IMR-90 (cell line): Measurements from ENCODE around the gene UBQLN1. TPM values are rescaled to one million over a fixed set of nuclear protein-coding genes. Genes with fewer than 3 reads are reported as not detected.

Source experiments
- ATAC-seq: fragments of 200-7000 bp; cut with Tn5 transposase; 2 replicates; pipeline ENCODE4 v1.9.1; 2020; ENCODE audit warnings: low read depth, mild to moderate bottlenecking, moderate library complexity
- BruUV-seq: library from RNA; stranded (reverse); fragments of 400-500 nt; replicated peaks from 2 replicates; lab custom pipeline; 2021; lab: Mats Ljungman, UMichigan
- CTCF ChIA-PET: fragments of 300-600 bp; formaldehyde crosslinking; extraction: SDS; loops from one replicate; lab custom pipeline; 2021; ENCODE audit warnings: antibody characterized with exemption; lab: Yijun Ruan, JAX
- POLR2A ChIA-PET: fragments of 300-600 bp; sonication (Branson Sonifier 250); formaldehyde crosslinking; loops from one replicate; lab custom pipeline; 2022; ENCODE audit warnings: antibody characterized with exemption; ENCODE audit not compliant: unreplicated experiment; lab: Charles Lee
- DNase-seq: peaks from one replicate; pipeline ENCODE4 v3.0.0; 2013
- H2AFZ ChIP-seq: replicated peaks from 2 replicates; pipeline ENCODE3; 2013; ENCODE audit warnings: low read length, mild to moderate bottlenecking; ENCODE audit not compliant: poor library complexity
- H2AK5ac ChIP-seq: 2 replicates; pipeline ENCODE4 v1.6.1; 2013; ENCODE audit warnings: low read depth, low read length, inconsistent platforms
- H2AK9ac ChIP-seq: replicated peaks from 2 replicates; pipeline ENCODE3; 2013; ENCODE audit warnings: mild to moderate bottlenecking, low read depth, low read length, moderate library complexity; ENCODE audit not compliant: poor library complexity
- H2BK120ac ChIP-seq: 2 replicates; pipeline ENCODE4 v1.6.1; 2013; ENCODE audit warnings: low read depth, low read length, inconsistent platforms
- H2BK15ac ChIP-seq: 3 replicates; pipeline ENCODE4 v1.6.1; 2013; ENCODE audit warnings: low read depth, low read length, inconsistent platforms
- H2BK20ac ChIP-seq: 2 replicates; pipeline ENCODE4 v1.6.1; 2013; ENCODE audit warnings: low read depth, mild to moderate bottlenecking, inconsistent platforms, low read length, moderate library complexity
- H2BK5ac ChIP-seq: 2 replicates; pipeline ENCODE4 v1.6.1; 2013; ENCODE audit warnings: mild to moderate bottlenecking, low read depth, low read length, inconsistent platforms; ENCODE audit not compliant: poor library complexity, severe bottlenecking
- H3K14ac ChIP-seq: replicated peaks from 2 replicates; pipeline ENCODE4 v1.6.1; 2013; ENCODE audit warnings: low read depth, low read length, inconsistent platforms
- H3K18ac ChIP-seq: 2 replicates; pipeline ENCODE4 v1.6.1; 2013; ENCODE audit warnings: low read depth, low read length, control low read depth
- H3K23ac ChIP-seq: 2 replicates; pipeline ENCODE4 v1.6.1; 2013; ENCODE audit warnings: low read depth, low read length, inconsistent platforms
- H3K27ac ChIP-seq: 2 replicates; pipeline ENCODE4 v1.5.1; 2013; ENCODE audit warnings: mild to moderate bottlenecking, control low read depth, low read length; ENCODE audit not compliant: insufficient read depth
- H3K27me3 ChIP-seq: 2 replicates; pipeline ENCODE4 v1.6.1; 2013; ENCODE audit warnings: low read length; ENCODE audit not compliant: control insufficient read depth, insufficient read depth
- H3K36me3 ChIP-seq: 2 replicates; pipeline ENCODE4 v1.6.1; 2013; ENCODE audit warnings: low read length, mixed read lengths; ENCODE audit not compliant: control insufficient read depth, insufficient read depth
- H3K4ac ChIP-seq: 2 replicates; pipeline ENCODE4 v1.6.1; 2013; ENCODE audit warnings: low read depth, low read length, inconsistent platforms
- H3K4me1 ChIP-seq: 2 replicates; pipeline ENCODE4 v1.6.1; 2013; ENCODE audit warnings: low read length, mixed read lengths; ENCODE audit not compliant: control insufficient read depth, insufficient read depth
- H3K4me2 ChIP-seq: 2 replicates; pipeline ENCODE4 v1.6.1; 2013; ENCODE audit warnings: low read depth, mild to moderate bottlenecking, control low read depth, low read length, moderate library complexity
- H3K4me3 ChIP-seq: 2 replicates; pipeline ENCODE4 v1.5.1; 2013; ENCODE audit warnings: low read depth, mild to moderate bottlenecking, control low read depth, low read length, moderate library complexity; ENCODE audit not compliant: insufficient read depth
- H3K56ac ChIP-seq: 2 replicates; pipeline ENCODE4 v1.6.1; 2013; ENCODE audit warnings: low read length, inconsistent platforms; ENCODE audit not compliant: insufficient read depth; ENCODE audit errors: extremely low read depth
- H3K79me1 ChIP-seq, 2 experiments: 2 replicates each; pipeline ENCODE4 v1.6.1; 2013; ENCODE audit warnings: low read length in 2 of 2, inconsistent platforms in 1 of 2, low read depth in 1 of 2
- H3K9ac ChIP-seq: 2 replicates; pipeline ENCODE4 v1.6.1; 2013; ENCODE audit warnings: low read depth, low read length, control low read depth
- H3K9me1 ChIP-seq: 2 replicates; pipeline ENCODE4 v1.6.1; 2013; ENCODE audit warnings: low read length, inconsistent platforms; ENCODE audit not compliant: insufficient read depth
- H3K9me3 ChIP-seq: 2 replicates; pipeline ENCODE4 v1.6.1; 2013; ENCODE audit warnings: low read length; ENCODE audit not compliant: control insufficient read depth, insufficient read depth
- H4K20me1 ChIP-seq: 2 replicates; pipeline ENCODE4 v1.6.1; 2013; ENCODE audit warnings: low read length, inconsistent platforms; ENCODE audit not compliant: insufficient read depth
- H4K5ac ChIP-seq: 2 replicates; pipeline ENCODE4 v1.6.1; 2013; ENCODE audit warnings: mild to moderate bottlenecking, low read depth, low read length, control low read depth
- H4K8ac ChIP-seq, 2 experiments: 2 replicates each; pipeline ENCODE4 v1.6.1; 2013; ENCODE audit warnings: low read depth in 2 of 2, low read length in 2 of 2, control low read depth in 1 of 2, inconsistent platforms in 1 of 2
- H4K91ac ChIP-seq: 2 replicates; pipeline ENCODE4 v1.6.1; 2013; ENCODE audit warnings: low read depth, low read length, inconsistent platforms; ENCODE audit not compliant: insufficient read depth
- BHLHE40 ChIP-seq: fragments of 150-350 bp; IDR thresholded peaks from 2 replicates; pipeline ENCODE4 v1.6.1; 2016; ENCODE audit warnings: mild to moderate bottlenecking, low read depth, low read length
- CEBPB ChIP-seq: IDR thresholded peaks from 2 replicates; pipeline ENCODE4 v1.6.1; 2012; ENCODE audit warnings: low read depth, low read length, improper control_type of control experiment
- CHD1 ChIP-seq: IDR thresholded peaks from 2 replicates; pipeline ENCODE4 v1.6.1; 2012; ENCODE audit warnings: low read depth, low read length, improper control_type of control experiment
- FOS ChIP-seq: fragments of 150-350 bp; IDR thresholded peaks from 2 replicates; pipeline ENCODE4 v1.6.1; 2016; ENCODE audit warnings: low read depth, low read length
- MAFK ChIP-seq: IDR thresholded peaks from 2 replicates; pipeline ENCODE4 v1.6.1; 2012; ENCODE audit warnings: low read depth, low read length, improper control_type of control experiment
- MAZ ChIP-seq: IDR thresholded peaks from 2 replicates; pipeline ENCODE4 v1.6.1; 2012; ENCODE audit warnings: low read depth, mild to moderate bottlenecking, low read length, improper control_type of control experiment, moderate library complexity, borderline replicate concordance
- MXI1 ChIP-seq: IDR thresholded peaks from 2 replicates; pipeline ENCODE4 v1.6.1; 2012; ENCODE audit warnings: low read depth, mild to moderate bottlenecking, low read length, moderate library complexity, borderline replicate concordance
- NFE2L2 ChIP-seq: fragments of 150-350 bp; IDR thresholded peaks from 2 replicates; pipeline ENCODE4 v1.6.1; 2016; ENCODE audit warnings: low read depth, mild to moderate bottlenecking, low read length
- POLR2A ChIP-seq: IDR thresholded peaks from 2 replicates; pipeline ENCODE4 v1.6.1; 2012; ENCODE audit warnings: mild to moderate bottlenecking, low read depth, low read length
- RAD21 ChIP-seq: IDR thresholded peaks from 2 replicates; pipeline ENCODE4 v1.6.1; 2012; ENCODE audit warnings: low read length, improper control_type of control experiment
- RCOR1 ChIP-seq: IDR thresholded peaks from 2 replicates; pipeline ENCODE4 v1.6.1; 2012; ENCODE audit warnings: mild to moderate bottlenecking, low read length, improper control_type of control experiment; ENCODE audit not compliant: insufficient replicate concordance
- RFX5 ChIP-seq: IDR thresholded peaks from 2 replicates; pipeline ENCODE4 v1.8.0; 2012; ENCODE audit warnings: low read depth, mild to moderate bottlenecking, low read length, moderate library complexity
- SMC3 ChIP-seq: fragments of 150-350 bp; IDR thresholded peaks from 2 replicates; pipeline ENCODE4 v1.6.1; 2016; ENCODE audit warnings: low read depth, mild to moderate bottlenecking, antibody characterized with exemption, low read length, moderate library complexity
- WGBS, 2 experiments: methylation state at CpG; one replicate each; pipeline versions ENCODE4 v1.1.5 to v1.1.7; 2013; ENCODE audit warnings: missing lambda C conversion rate in 2 of 2; ENCODE audit not compliant: insufficient read length in 1 of 2; ENCODE audit errors: extremely low coverage in 2 of 2; 5-methylcytosine and 5-hydroxymethylcytosine counted together
- dilution Hi-C: fragments of 300-500 bp; cut with HindIII; formaldehyde crosslinking; loops from one replicate; pipeline ENCODE4 v1.14.3; 2018; ENCODE audit warnings: low sequenced_read_pairs; ENCODE audit not compliant: unreplicated experiment
- in situ Hi-C: fragments of 300-500 bp; cut with MboI; formaldehyde crosslinking; loops from 3 replicates; pipeline ENCODE4 v1.14.3; 2019; ENCODE audit warnings: low sequenced_read_pairs, inconsistent platforms, mixed read lengths
- intact Hi-C: fragments of 100-400 bp; cut with micrococcal nuclease; formaldehyde crosslinking; loops from 2 replicates; pipeline ENCODE4 v1.10.0; 2022
- polyA plus RNA-seq, 3 experiments: library from polyadenylated mRNA; depleted of rRNA; stranded (reverse); fragments of >200 nt; gene quantifications; 2 replicates each; pipeline ENCODE4 v1.2.3, GENCODE V29; 2012; ENCODE audit warnings: low replicate concordance in 1 of 3
- total RNA-seq: library from RNA; depleted of rRNA; stranded (reverse); fragments of >200 nt; gene quantifications from 2 replicates; pipeline ENCODE4 v1.2.3, GENCODE V29; 2012
- TF ChIP-seq, protein P1 (sequence below): fragments of 150-350 bp; IDR thresholded peaks from 2 replicates; pipeline ENCODE4 v1.6.1; 2016; ENCODE audit warnings: low read depth, mild to moderate bottlenecking, low read length, moderate library complexity, borderline replicate concordance
- TF ChIP-seq, protein P2 (sequence below): fragments of 150-350 bp; IDR thresholded peaks from 2 replicates; pipeline ENCODE4 v1.6.1; 2017; ENCODE audit warnings: mild to moderate bottlenecking, antibody characterized with exemption, low read length, low read depth
- TF ChIP-seq, protein P3 (sequence below): conservative IDR thresholded peaks from 2 replicates; pipeline ENCODE4 v1.5.1; 2012; ENCODE audit warnings: mild to moderate bottlenecking, low read depth, low read length, improper control_type of control experiment

UBQLN1 gene
- total and polyA plus RNA-seq, 2 of the 4 experiments (the other 2 are of a cell fraction): 74.3 to 164 TPM

DNA sequence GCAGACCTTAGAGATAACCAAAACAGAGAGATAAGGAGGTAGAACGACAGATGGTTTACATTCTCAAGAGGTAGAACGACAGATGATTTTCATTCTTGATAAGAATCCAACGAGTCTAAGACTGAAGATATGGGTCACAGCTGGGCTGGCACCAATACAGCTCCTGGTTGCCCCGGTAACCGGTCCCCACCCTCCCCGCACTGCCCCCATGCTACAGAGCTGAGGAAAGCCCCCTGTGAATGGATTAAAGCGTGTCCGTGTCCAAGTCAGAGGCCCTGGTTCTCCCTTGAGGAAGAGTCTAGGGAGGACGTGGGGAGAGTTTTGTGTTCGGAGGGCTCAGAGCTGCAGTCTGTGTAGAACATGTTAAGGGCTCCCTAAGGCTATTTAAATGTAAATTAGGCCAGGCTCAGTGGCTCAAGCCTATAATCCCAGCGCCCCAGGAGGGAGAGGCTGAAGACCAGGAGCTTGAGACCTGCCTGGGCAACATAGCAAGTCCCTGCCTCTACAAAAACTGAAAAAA lies 76.8 kb downstream of the UBQLN1 start:
- Histone ChIP-seq H2BK120ac (no peak overlapping the region), H3K14ac (no peak overlapping the region), H3K9ac (no peak overlapping the region), H4K5ac (no peak overlapping the region), H3K4ac (no peak overlapping the region), H3K4me1 (peaks cover 4% of the 10 kb centered on the region; the same call in 1 of the 2 replicates), H2AK9ac (no peak overlapping the region), H4K20me1 (no peaks in the 10 kb centered on the region), H2BK15ac (no peak overlapping the region), H2BK5ac (no peak overlapping the region), H3K9me3 (no peaks in the 10 kb centered on the region), H3K4me3 (no peak overlapping the region), H4K8ac (no peak overlapping the region; a peak in 1 of 4 replicates), H3K27ac (no peak overlapping the region), H3K9me1 (peaks cover 3% of the 10 kb centered on the region), H2AK5ac (no peak overlapping the region), H3K56ac (no peak overlapping the region), H3K27me3 (no peaks in the 10 kb centered on the region), H3K18ac (no peak overlapping the region), H4K91ac (no peak overlapping the region), H3K23ac (no peak overlapping the region), H3K36me3 (peaks cover 12% of the 10 kb centered on the region; the same call in 1 of the 2 replicates), H2AFZ (no peak overlapping the region), H2BK20ac (no peak overlapping the region), H3K79me1 (no peaks in the 10 kb centered on the region), H3K4me2 (no peak overlapping the region; the same call in 1 of the 2 replicates)
- peak; percentile 42 for DNase-seq
- BruUV-seq: no TSS peak
- dilution Hi-C loops: no loop called here
- ChIA-PET CTCF (interaction anchor here (0.8 to 1.6 kb wide), 3 partner anchors 10 to 19 kb away, joined by 3 to 4 read pairs (median 4); no protein-coding TSS in a partner anchor), POLR2A (no interaction called here)
- in situ Hi-C loops: no loop called here
- 0% methylated on average over 1 of the region's 11 CpGs; no CpG with 5 or more reads in 1 of the 2 experiments for WGBS, 2 experiments
- peak; percentile 67 for ATAC-seq
- intact Hi-C loops: no loop called here
- no peak for TF ChIP-seq MAZ
- no peak for TF ChIP-seq RFX5
- TF ChIP-seq MAFK: no peak
- TF ChIP-seq RCOR1: no peak
- TF ChIP-seq POLR2A: no peak
- TF ChIP-seq BHLHE40: no peak
- no peak for TF ChIP-seq RAD21
- TF ChIP-seq CEBPB: no peak
- TF ChIP-seq, protein P1, sequence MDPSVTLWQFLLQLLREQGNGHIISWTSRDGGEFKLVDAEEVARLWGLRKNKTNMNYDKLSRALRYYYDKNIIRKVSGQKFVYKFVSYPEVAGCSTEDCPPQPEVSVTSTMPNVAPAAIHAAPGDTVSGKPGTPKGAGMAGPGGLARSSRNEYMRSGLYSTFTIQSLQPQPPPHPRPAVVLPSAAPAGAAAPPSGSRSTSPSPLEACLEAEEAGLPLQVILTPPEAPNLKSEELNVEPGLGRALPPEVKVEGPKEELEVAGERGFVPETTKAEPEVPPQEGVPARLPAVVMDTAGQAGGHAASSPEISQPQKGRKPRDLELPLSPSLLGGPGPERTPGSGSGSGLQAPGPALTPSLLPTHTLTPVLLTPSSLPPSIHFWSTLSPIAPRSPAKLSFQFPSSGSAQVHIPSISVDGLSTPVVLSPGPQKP: no peak
- TF ChIP-seq, protein P2, sequence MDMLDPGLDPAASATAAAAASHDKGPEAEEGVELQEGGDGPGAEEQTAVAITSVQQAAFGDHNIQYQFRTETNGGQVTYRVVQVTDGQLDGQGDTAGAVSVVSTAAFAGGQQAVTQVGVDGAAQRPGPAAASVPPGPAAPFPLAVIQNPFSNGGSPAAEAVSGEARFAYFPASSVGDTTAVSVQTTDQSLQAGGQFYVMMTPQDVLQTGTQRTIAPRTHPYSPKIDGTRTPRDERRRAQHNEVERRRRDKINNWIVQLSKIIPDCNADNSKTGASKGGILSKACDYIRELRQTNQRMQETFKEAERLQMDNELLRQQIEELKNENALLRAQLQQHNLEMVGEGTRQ: no peak
- TF ChIP-seq MXI1: no peak
- TF ChIP-seq FOS: no peak
- TF ChIP-seq, protein P3, sequence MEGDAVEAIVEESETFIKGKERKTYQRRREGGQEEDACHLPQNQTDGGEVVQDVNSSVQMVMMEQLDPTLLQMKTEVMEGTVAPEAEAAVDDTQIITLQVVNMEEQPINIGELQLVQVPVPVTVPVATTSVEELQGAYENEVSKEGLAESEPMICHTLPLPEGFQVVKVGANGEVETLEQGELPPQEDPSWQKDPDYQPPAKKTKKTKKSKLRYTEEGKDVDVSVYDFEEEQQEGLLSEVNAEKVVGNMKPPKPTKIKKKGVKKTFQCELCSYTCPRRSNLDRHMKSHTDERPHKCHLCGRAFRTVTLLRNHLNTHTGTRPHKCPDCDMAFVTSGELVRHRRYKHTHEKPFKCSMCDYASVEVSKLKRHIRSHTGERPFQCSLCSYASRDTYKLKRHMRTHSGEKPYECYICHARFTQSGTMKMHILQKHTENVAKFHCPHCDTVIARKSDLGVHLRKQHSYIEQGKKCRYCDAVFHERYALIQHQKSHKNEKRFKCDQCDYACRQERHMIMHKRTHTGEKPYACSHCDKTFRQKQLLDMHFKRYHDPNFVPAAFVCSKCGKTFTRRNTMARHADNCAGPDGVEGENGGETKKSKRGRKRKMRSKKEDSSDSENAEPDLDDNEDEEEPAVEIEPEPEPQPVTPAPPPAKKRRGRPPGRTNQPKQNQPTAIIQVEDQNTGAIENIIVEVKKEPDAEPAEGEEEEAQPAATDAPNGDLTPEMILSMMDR: no peak
- no peak for TF ChIP-seq NFE2L2
- no peak for TF ChIP-seq SMC3
- TF ChIP-seq CHD1: no peak
